ENCODE measurements around the gene MRPL28. TPM values are rescaled to one million over a fixed set of nuclear protein-coding genes. Genes with fewer than 3 reads are reported as not detected.
"Not testable (repeated sequence)": the region's sequence is repeated elsewhere in the genome, so short reads cannot be mapped to it uniquely, and the experiment has no call there.

Gene MRPL28
- total RNA-seq, 1 donor from 2014 or later, result 41.7 TPM

GRCh38 chr16:389352-389751 is 19.0 kb upstream of the MRPL28 start:
- no peak for DNase-seq

- DNase-seq, result not testable (repeated sequence)
Observed at GRCh38 chr16:387761-388666, 17.7 kb upstream of the MRPL28 start.

DNA sequence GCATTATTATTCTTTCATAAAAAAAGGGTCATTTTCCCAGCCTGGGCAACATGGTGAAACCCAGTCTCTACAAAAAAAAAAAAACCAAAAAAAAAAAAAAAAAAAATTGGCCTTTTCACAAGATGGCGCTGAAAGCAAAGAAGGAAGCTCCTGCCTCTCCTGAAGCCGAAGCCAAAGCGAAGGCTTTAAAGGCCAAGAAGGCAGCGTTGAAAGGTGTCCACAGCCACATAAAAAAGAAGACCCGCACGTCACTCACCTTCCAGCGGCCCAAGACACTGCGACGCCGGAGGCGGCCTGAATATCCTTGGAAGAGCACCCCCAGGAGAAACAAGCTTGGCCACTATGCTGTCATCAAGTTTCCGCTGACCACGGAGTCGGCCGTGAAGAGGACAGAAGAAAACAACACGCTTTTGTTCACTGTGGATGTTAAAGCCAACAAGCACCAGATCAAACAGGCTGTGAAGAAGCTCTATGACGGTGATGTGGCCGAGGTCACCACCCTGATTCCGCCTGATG is 16.4 kb upstream of the MRPL28 start:
- DNase-seq, result no peak

- DNase-seq, result no peak
Observed at GRCh38 chr16:383326-384051, 13.2 kb upstream of the MRPL28 start.

- DNase-seq, result peak; percentile 73
Observed at GRCh38 chr16:381789-382717, 11.7 kb upstream of the MRPL28 start, which contains the start of gene PGAP6. Gene PGAP6 (minus strand): TSS chr16:381978. CDS start chr16:381821, 157 bp downstream.

DNA sequence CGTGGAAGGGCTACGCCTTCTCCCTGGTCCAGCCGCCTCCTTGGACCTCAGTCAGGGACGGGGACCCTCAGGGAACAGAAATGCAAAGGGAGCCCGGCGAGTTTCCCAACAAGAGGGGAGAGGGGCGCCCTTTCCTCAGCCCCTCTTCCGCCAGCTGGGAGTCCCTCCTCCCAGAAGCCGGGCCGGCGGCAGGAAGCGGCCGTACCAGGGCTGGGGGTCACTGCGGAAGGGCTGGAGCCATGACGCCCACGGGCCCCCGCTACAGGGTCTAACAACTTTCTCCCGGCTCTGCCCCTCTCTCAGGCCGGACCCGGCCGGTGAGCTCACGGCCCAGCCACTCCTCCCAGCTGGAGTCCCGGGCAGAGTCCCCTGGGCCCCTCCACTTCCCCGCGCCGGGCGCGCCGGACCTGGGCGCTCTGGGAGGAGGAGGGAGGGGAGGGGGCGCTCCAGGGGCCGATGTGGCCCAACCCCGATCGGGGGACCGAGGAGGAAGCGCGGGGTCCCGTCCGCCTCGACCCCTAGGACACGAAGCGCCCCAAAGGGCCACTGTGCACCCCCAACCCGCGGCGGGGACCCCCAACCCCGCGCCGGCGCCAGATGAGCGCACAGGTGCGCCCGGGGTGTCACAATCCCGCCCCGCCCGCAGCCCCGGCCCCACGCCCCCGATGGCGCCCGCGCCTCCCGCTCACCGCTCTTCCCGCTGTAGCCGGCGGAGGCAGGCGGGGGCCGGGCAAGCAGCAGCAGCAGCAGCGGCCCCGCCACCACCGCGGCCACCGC is 10.9 kb upstream of the MRPL28 start:
- DNase-seq, result no peak

DNA sequence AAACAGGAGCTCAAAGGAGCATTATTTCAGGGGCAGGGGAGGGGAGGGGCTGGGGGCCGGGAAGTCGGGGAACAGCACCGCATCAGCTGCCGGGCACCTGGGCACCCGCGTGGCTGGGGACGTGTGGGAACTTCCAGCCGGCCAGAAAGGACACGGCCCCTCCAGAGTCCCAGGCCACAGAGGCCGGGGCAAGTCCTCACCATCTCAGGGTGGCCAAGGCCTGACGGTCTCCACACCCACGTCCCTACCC is 10.3 kb upstream of the MRPL28 start:
- DNase-seq, result no peak

GRCh38 chr16:379961-380761 is 9.8 kb upstream of the MRPL28 start:
- DNase-seq, result no peak

DNA sequence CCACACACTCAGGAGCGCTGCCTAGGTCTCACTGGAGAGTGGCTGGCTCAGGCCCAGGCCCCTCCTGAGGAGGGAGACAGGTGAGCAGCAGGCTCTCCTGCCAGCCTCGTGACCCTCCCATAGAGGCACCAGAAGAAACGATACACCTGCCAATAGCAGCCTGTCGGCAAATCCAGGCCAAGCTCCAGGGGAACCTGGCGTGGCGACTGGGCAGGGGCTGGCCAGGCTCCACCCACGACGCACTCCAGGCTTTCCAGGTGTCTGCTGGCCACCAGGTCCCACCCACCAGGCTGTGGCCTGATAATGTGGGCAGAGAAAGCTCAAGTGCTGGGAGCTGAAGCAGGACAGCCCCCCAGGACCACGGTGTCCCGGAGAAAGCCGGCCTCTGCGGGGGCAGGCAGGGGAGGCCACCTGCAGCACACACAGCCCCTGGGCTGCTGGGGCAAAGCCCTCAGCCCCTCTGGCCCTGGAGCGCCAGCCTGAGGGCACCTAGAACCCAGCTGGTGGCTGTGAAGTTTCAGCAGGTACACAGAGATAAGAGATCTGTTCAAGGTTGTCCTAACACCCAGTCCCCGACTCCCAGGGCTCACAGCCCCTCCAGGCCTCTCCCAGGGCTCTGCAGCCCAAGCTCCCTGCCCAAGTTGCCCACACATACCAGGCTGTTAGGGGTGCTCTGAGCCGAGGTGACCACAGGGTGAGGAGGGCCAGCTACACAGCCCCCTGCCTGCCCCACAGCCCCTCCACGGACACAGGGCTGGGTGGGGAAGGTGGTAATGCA is 9.0 kb upstream of the MRPL28 start:
- no peak for DNase-seq

DNA sequence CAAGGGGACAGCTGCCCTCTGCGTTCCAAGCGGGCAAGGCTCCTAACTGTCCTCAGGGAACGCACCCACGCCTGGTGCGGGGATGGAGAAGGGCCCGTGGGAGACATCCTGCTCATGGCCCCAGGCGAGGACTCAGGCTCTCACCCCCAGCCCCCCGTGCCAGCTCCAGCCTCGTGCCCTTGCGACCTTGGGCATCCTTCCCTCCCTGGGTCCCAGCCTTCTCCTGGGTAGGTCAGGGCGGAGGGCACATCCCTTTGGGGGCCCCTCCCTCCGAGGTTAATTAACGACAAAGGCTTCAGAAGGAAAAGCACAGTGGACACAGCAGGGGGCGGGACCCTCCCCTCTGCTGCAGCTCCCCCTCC is 8.5 kb upstream of the MRPL28 start:
- no peak for DNase-seq

GRCh38 chr16:378113-378820 is 7.9 kb upstream of the MRPL28 start:
- DNase-seq, result not testable (repeated sequence)

- no peak for DNase-seq
Observed at GRCh38 chr16:377419-377951, 7.1 kb upstream of the MRPL28 start.

DNA sequence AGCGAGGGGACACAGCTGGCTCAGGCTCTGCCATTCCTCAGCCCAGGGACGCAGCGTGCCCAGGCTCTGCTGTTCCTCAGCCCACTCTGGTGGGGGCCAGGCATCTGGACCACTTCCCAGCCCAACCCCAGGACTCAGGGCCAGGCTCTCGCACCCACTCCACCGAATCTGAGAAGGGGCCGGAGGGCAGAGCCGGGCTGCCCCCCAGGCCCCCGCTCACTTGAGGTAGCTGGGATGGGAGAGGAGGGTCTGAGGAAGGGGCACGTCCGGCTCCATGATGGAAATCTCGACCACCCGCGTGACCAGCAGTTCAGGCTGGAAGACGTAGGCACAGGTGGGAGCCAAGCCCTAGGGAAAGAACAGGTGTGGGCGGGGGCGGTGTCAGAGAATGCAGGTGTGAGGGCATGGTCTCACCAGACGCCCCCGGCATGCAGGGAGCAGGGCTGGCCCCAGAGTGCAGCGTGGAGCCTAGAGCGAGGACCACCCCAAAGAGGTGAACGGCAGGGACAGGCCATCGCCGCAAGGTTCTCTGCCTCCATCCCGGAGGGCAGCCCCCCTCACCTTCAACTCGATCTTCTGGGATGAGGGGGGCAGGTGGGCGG is 6.6 kb upstream of the MRPL28 start:
- DNase-seq, result no peak

- no peak for DNase-seq
Observed at GRCh38 chr16:375927-376816, 5.8 kb upstream of the MRPL28 start.

GRCh38 chr16:375212-375611 is 4.9 kb upstream of the MRPL28 start:
- no peak for DNase-seq

DNA sequence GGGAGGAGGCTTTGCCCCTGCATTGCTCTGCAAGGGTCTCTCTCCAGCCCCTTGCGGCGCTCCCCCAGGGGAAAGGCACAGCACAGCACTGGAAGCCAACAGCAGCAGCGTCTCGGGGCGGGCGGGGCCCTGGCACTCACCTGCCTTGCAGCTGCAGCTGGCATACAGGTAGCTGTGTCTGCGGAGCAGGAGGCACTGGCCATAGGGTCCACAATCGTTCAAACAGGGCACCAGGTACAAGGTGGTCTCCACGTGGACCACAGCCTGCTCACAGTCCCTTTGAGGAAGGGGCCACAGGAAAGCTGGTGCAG is 4.2 kb upstream of the MRPL28 start:
- DNase-seq, result no peak

- no peak for DNase-seq
Observed at GRCh38 chr16:373848-374615, 3.7 kb upstream of the MRPL28 start.

Measured in tongue (tissue), 2 donors.